NCI-H2196 (cell line): ENCODE data around the gene SLC13A3.
A peak's percentile ranks its signal among the peaks of the same experiment; 100 is the strongest.
"Not testable (repeated sequence)": the region's sequence is repeated elsewhere in the genome, so short reads cannot be mapped to it uniquely, and the experiment has no call there.

Source experiments
- DNase-seq: peaks from one replicate; lab custom pipeline; 2025; ENCODE audit not compliant: unreplicated experiment; lab: John Stamatoyannopoulos, UW

Gene SLC13A3

DNA sequence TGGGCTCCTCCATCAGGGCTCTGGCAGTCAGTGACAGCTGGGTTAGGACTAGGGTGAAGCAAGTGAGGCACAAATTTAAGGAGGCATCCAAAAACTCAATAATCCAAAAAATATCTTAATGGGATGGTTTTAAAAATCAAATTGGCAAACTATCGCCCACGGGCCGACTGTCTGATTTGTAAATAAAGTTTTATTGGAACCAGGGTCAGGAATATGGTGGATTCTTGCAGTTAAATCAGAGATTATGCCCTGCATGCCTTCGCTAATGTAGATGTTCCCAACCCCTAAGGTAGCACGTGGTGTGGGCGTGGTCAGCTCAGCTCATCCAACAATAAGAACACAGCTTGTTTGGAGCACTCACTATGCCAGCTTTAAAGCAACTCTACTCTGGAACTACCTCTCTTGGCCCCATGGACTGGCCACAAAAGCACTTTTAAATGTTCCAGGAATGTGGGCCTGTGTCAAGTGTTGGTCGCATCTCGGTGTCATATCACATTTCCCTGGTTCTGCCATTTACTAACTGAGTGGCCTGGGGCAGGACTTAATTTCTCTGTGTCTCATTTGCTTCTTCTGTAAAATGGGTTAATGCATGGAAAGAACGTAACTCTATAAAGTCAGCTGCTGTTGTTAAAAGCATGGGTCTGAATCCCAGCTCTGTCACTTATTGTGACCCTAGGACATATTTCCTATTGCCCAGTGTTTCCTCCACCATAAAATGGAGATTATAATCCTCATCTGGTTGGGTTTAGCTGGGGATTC lies 31.0 kb upstream of the SLC13A3 start:
- no peak for DNase-seq

- peak; percentile 81 for DNase-seq
Observed at GRCh38 chr20:46681032-46681854, 30.0 kb upstream of the SLC13A3 start.

GRCh38 chr20:46680684-46681031 lies 29.4 kb upstream of the SLC13A3 start:
- DNase-seq: no peak

GRCh38 chr20:46678516-46678915 lies 27.3 kb upstream of the SLC13A3 start:
- no peak for DNase-seq

DNA sequence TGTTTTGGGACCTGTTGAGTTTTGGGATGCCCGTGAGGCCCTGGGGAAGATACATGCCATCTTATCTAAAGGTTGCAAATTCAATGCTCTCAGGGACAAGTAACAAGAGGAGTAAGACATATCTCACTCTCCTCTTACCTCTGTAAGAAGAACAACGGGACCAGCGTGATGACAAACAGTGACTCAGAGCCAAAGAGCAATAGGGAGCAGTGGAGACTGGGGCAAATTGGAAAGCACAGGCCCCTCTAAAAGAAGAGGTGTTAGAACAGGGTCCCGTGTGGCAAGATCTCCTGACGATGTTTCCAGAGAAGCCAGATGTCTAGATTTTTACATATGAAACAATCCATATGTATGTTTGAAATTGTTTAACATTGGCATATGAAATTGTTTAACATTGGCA lies 26.3 kb upstream of the SLC13A3 start:
- no peak for DNase-seq

GRCh38 chr20:46676649-46677316 lies 25.5 kb upstream of the SLC13A3 start:
- DNase-seq: not testable (repeated sequence)

DNA sequence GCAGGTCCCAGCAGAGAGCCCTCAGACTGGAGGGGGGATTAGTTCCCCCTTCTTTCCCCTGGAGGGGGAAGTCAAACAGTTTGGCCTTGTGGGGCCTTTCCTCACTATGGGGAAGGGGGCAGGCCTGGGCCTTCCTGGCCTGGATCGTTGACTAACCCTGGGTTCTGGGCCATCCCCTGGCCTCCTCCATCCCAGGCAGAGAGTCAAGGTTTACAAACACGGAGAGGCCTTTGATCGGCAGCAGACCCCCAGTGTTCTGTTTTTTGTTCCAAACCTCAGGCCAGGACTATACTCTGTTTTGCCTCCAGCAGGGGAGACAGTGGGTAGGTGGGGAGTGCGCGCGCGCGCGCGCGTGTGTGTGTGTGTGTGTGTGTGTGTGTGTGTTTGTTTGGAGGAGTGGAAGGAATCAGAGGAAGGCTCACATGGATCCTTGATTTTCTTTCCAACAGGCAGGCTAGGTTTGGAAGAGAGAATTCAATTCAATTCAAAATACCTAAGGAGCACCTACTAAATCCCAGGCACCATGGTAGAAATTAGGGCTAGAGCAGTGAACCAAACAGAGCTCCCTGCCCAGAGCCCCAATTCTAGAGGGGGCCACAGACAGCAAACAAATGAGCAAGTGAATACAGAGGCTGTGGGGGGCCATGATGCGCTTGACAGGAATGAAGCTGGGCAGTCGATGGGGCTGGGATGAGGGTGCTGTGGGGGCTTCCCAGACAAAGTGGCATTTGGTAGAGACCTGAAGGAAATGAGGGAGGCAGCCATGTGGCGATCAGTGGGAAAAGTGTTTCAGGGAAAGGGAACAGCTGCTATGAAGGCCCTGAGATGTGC lies 23.2 kb upstream of the SLC13A3 start:
- DNase-seq: no peak

DNA sequence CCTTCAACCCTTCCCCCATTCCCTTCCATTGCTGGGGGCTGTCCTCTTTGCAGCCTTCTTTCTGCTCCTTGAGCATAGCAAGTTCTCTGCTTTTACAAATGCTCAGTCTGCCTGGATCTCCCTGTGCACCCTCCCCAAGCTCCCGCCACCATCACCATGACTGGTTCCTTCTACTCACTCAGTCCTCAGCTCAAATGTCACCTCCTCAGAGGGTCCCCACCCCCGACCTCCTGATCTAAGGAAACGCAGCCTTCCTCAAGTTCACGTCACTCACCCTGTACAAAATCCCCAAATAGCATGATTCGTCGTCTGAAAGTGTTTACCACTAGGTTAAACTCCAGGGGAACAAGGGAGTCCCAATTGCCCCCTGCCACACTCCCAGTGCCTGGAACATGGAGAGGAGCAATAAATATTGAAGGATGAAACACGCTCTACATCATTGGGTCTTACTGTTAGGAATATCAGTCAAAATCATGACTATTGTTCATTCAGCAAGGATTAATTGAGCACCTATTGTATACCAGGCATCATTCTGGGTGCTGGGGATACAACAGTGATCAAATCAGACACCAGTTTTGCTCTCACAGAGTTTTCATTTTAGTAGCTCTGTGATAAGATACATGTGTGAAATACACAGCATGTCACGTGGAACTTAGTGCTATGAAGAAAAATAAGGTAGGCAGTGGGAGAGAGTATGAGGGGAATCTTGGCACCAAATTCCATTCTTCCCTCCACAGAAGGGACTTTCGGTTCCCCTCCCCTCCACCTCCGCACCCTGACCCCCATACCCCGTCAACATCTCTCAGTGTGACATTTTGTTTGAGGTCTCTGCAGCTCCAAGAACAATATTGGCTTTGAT lies 22.4 kb upstream of the SLC13A3 start:
- DNase-seq: no peak

GRCh38 chr20:46672543-46673148 lies 21.4 kb upstream of the SLC13A3 start:
- DNase-seq: no peak

DNA sequence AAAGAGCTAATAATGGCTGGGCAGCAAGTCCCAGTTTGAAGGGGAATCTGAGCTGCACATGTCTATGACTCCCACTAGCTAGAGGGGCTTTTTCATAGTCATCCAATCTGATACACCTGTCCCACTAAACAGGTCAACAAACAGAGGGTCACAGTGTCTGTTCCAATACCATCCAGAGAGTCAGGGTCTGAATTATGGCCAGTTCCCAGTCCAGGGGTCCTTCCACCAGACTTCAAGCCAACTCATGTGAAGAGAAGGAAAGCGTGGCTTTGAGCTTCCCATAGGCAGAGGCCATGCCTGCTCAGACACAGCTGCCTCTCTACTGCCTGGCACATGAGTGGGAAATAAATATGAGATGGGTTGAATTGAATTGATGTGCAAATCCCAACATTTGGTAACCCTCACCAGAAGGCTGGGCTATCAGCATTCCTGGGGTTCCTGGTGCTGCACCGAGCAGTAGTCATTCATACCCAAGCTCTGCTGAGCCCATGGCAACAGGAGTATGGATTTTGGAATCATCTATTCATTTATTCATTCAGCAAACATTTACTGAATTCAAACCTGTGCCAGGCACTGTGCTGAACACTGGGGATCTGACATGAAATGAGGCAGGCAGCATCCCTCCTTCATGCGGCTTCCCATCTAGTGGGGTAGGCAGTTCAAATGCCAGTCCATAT lies 20.7 kb upstream of the SLC13A3 start:
- no peak for DNase-seq

DNA sequence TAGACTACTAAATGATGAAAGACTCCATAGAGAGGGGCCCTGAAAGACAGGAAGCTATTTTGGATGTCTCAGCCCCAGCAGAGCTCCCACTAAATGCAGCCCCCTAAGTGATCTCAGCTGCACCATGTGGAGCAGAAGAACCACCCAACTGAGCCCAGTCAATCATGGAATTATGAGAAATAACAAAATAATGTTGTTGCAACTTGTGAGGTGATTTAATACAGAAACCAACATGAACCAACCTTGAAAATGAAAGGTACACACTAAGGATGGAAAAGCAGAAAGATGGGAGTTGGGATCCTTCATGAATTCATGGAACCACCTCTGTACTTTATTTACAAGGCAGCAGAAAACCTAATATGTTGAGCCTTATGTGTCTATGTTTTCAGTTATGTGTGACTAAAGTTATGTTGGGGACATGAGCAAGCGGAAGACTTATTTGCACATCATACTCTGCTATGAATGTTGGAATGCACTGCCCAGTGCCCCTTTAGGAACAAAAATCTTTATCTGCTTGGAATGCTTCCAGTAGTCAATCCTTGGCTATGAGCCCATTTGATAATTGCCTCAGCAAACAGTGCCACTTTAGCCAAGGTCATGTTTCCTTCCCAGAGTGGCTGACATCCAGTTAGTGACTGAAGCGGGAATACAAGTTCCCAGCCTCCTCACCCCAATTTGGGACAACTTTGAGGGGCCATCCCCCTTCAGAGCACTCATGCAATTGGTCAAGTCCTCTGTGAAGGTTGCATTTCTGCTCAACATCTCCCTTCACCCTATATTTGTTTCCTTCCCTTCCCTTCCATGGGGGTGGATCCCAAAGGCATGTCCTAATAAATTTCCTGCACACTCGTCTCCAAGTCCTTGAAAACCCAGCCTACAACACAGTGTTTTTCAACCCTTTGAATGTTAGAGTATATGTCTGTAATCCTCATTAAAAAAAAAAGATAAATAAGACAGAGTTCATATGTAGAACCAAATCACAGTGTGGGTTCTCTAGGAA lies 19.6 kb upstream of the SLC13A3 start:
- peak; percentile 60 for DNase-seq

GRCh38 chr20:46670228-46670584 lies 18.9 kb upstream of the SLC13A3 start:
- no peak for DNase-seq

DNA sequence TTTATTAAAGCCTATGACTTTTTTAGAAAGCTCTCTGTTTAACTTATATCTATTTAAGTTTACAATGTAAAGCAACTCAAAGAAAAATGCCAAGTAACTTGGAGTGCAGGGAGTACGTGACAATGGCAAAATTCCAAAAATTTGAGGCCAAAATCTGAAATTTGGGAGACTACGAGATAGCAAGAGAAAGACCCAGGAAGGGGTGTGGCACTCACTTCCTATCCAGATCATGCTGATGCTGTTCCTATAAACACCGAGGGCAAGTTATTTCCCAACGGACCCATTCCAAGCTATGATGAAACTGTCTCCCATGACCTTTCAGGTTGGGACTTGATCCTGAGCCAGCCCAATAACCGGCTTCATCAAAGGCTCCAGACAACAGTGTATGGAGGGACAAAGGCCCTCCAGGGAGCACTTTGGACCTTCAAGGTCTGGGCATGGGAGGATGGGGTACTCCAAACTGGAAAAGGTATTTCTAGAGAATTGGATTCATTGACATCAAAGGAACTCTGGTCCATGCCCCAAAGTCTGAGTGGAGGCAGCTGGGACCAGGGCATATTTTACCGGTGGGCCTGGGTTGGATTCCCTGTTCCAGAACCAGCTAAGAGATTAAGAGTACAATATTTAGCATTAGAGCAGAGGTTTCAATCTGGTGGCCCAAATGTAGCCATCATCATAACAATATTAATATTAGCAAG lies 15.7 kb upstream of the SLC13A3 start:
- no peak for DNase-seq

DNA sequence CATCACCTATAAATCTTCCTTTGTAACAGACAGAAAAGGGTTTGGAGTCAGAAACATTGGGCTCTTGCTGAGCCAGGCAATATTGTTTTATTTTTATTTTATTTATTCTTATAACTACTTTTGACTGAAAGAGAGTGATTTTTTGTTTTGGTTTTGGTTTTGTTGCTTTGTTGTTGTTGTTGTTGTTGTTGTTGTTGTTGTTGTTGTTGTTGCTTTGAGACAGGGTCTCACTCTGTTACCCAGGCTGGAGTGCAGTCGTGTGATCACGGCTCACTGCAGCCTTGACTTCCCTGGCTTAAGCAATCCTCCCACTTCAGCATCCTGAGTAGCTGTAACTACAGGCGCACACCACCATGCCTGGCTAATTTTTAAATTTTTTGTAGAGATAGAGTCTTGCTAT lies 15.0 kb upstream of the SLC13A3 start:
- no peak for DNase-seq

DNA sequence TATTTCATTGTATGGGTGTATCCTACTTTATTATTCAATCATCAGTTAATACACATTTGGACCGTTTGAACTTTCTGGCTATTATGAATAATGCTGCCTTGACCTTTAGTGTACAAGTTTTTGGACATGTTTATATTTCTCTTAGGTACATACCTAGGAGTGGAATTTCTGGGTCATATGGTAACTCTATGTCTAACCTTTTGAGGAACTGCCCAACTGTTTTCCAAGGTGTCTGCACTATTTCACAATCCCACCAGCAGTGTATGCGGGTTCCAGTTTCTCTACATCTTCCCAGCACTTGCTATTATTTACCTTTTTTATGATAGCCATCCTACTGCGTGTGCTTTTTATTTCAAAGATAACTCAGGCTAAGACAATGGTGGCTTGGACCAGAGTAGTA lies 14.3 kb upstream of the SLC13A3 start:
- DNase-seq: no peak

DNA sequence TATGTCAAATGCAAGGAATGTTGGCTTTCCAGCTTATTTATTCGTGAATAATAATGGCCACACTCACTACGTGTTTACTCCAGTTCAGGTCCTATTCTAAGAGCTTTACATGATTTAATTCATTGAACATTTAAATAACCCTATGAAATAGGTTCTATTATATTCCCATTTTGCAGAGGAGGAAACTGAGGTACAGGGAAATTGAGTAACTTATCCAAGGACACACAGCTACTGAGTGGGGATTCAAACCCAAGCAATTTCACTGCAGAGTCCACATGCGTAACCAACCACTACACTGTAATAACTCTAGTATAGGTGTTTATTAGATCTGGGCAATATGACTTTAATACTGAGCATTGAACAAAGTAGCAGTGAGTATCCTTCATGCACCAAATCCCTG lies 12.3 kb upstream of the SLC13A3 start:
- no peak for DNase-seq

DNA sequence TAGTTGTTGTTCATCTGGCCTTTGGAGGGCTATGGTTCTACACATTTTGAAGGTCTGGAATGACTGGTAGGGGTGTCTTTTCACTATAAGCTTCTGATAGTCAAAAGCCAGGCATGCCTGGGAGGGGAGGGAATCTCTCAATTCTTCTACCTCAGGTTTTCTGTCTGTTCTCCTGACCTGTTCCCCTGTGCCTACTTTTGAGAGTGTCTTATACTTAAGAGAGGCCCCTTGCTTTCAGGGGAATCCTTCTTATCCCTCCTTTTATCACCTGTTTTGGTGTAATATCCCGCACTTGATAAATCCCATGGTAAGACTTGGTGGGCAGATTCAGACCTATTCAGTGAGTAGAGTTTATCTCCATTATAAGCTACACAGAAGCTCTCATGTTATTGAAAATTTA lies 10.4 kb upstream of the SLC13A3 start:
- DNase-seq: no peak
